Measurements from ENCODE around the gene C2orf78.

The C2orf78 gene

DNA sequence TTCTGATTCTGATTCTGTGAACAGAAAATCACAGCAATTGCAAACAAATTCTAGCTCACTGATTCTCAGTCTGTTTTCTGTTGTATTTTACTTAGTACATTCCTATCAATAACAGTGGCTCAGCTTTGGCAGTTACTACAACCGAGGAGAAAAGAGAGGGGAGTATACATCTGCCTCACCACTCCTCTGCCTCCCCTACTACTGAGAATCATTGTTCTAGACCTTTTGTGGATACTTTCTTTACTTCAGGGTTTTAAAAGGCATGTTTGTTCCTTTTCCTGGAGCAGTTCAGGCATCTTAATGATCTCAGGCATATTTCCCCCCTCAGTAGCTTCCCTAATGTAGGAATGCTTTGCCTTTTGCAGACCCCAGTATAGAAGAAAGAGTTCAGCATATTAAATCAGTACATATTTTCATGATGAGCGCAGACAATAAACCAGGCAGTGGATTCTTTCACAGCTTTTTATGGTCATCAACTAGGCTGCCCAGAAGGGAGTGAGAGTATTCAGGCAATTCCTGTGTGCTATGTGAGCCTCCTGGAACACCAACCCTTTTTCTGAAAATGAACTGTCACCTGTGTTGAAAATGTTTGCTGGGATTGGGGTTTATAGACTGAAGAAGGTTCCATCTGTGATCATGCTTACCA is 55.0 kb downstream of the C2orf78 start:
- DNase-seq = no peak

DNA sequence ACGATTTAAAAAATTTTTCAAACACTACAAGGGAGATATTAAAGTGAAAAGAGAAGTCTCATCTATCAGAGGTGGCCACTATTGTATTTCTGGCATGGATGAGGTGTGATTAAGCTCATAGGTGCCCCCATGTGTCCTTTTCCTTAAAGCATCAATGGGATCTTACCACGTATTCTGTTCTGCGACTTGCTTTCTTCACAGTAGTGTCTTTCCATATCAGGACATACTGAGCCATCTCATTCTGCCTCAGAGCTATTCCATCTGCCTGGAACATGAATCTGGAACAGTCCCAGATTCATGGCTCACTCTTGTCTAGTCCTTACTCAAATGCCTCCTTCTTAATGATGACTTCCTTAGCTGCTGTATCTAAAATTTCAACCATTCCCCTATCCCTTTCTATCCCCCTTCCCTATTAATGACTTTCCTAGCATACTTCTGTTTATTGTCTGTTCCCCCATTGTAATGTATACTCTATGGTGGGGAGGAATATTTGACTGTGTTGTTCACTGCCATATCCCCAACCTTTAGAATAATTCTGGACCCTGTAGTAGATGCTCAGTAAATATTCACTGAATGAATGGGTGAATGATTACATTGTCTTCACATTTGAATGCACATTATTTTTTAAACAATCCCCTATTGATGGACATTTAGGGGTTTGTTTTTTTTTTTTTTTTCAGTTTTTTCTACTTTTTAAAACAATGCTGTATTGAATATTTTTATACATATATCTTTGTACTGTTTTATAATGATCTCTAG is 55.8 kb downstream of the C2orf78 start:
- no peak for DNase-seq

DNA sequence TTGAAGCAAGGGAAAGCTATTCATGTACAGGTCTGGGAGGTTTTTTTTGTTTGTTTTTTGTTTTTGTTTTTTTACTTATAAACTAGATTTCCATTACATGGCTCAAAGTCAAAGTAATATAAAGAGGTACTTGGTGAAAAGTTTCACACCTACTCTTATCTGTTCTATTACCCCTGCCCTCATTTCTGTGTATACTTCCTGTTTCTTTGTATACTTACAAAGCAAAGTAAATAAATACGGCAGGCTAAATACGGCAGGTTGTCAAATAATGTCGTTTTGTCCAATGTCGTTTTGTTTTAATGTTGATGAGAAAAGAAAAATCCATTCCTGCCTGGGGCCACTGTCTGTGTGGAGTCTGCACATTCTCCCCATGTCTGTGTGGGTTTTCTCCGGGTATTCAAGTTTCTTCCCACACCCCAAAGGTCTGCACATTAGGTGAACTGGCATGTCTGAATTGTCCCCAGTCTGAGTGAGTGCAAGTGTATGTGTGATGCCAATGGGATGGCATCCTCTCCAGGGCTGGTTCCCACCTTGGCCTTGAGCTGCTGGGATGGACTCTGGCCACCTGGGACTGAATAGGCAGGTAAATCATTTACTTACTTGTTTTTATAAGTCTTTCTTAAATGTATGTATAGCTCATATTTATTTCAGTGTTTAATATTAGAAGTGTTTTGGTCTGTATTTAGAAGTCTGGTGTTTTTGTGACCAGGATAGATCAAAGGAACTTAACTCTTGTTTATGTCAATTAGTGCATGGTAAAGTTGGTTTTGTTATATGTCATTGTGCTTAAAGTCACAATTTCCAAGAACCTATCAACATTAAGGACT is 58.1 kb downstream of the C2orf78 start:
- DNase-seq = no peak

DNA sequence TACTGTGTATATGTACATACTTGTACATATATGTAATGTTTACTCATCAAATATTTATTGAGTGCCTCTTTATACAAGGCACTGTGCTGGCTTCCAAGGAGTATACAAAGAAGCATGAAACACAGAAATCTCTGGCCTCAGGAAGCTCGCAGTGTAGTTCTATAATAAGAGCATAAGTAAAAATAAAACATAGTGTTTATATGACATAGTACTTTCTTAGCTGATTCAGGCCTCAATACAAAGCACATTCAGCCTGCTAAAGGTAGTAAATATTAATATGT is 58.7 kb downstream of the C2orf78 start:
- DNase-seq = no peak

DNA sequence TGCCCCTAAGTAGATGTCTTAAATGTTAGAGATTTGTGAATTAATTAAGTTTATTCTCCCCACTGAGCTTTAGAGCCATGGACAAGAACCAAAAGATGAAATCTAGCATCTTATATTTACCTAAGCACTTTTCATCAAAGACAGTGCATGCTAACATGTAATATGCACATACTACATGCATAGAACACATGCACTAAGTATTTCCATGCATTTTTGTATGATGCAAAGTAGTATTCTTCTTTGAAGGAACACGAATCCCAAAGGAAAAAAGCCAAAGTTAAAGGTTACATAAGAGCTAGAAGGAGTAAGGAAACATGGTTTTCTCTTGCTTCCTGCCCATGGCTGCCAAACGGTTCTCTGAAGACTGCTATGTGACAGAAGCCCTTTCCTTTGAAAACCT is 60.1 kb downstream of the C2orf78 start:
- no peak for DNase-seq

DNA sequence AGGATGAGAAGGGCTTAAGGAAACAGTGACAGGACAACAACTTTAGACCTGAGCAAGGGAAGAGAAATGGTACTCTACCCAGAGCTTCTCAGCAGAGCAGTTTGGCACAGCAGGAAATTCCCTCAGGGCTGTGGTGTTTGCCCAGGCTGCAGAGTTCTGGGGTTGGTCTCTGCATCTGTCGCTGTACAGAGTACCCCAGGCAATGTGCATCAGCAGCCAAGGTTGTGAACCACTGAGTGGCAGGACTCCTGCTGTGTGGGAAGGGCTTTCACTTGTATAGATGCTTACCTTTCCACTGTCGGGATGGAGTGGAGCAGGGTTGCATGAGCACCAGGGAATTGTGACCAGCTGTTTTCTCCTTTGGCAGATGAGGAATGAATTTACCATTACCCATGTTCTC is 66.0 kb downstream of the C2orf78 start:
- no peak for DNase-seq

DNA sequence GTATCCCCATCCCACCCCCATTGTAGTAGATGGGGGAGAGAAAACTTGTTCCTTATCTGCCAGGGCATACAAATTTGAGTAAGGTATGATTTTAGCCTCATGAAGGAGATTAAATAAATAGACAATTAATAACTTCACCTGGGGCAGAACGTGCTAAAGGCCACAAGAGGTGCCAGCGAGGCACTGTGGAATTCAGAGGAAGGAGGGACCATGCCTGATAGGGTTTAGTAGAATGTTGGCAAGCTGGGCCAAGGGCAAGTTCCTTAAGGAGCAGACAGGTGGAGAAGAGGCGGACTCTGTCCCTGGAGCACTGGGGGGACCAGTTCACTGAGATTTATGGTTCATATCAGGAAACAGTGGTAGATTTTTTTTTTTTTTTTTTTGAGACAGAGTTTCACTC is 67.3 kb downstream of the C2orf78 start:
- DNase-seq = no peak

DNA sequence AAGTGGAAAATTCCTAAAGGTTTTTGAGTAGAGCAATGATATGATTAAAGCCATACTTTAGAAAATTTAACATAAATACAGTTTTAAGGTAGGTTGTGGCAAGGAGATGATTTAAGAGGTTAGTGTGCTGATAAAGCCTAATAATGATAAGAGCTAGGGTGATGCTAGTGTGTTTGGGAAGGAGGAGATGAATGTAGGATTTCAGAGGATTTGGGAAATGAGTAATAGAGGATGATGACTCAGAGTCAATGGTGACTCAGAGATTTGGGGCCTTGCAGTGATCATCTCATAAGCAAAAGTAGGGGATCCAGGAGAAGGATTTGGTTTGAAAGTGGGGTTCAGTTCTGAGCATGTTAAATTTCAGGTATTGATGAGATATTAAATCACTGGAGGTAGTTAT is 68.0 kb downstream of the C2orf78 start:
- peak; percentile 51 for DNase-seq

DNA sequence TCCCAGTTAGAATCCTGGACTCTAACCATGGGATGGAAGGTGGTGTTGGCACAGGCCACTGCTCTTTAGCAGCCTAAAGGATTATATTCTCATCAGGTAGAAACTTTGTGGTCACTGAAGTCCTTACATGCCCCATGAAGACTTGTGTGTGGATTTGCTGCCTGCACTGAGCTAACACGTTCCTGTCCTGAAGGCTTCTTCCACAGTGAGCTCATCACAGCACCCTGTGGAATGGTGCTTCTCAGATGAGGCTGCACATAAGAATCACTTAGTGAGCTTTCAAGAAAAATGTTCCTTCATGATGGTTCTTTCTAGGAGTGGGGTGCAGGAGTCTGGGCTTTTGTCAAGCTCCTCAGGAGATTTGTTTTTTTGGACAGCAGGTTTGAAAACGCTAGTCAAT is 71.5 kb downstream of the C2orf78 start:
- no peak for DNase-seq

DNA sequence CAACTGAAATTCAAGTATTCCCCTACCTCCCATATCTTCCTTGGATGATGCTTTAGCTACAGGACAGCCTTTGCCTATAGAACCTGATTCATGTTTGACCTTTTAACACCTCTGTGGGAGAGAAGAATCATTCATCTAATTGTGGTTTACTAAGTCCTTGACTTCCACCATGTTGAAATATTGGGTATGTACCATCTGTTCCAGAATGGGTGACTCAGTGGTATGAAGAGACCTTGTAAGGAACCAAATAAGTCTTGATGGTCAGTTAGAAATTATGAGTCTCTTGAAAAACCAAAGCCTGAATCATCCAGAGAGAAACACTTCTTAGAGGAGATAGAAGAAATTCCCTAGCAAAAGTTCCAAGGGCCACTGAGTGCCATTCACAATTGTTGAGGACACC is 72.2 kb downstream of the C2orf78 start:
- DNase-seq = peak; percentile 19

DNA sequence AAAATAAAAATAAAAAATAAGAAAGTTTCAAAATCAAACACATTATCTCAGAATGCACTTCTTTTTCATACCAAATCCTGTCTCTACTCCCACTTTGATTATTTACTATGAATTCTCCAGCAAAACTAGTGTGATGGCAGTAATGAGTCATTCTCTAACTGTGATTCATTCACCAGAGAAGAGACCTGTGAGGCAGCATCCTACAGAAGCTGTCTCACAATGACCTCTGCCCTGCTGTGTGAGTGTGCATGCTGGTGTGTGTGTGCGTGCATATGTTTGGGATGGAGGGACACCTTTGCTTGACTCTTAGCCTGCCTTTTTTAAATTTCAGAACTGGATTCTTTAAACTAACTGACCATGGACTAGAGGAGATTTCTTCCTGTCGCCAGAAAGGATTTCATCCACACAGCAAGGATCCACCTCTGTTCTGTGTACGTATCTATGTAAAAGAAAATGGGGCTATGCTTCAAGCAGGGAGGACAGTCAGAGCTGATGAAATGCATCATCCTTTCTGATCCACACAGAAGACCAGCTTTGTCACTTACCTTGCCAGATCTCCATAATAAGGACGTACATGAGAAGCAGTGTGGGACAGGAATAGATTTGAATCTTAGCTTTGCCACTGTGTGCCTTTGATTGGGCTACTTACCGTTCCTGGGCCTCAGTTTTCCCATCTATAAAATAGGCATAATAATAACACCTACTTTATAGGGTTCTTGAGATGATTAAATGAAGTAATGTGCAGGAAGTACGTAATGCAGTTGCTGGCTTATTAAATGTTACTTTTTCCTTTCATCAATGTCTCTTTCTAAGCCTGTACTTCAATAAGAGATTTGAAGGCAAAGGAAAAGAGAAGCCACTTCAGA is 76.0 kb downstream of the C2orf78 start:
- peak; percentile 47 for DNase-seq

DNA sequence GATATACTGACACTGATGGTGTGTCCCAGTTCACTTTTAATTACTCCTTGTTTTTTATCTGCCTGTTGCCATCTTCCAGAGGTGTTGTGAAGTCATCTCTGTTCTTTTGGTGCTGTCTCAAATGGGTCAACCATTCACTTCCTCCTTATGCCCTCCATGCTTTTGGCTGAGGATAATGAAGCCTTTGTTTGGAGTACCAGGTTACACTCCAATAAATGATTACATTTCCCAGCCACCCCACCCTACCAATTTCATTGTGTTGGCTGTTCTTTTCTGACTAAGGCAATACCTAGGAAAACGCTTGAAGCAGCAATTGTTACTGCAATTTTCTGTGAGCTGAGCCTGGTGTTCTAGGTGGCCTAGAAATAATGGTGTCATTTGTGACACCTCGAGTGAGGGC is 79.0 kb downstream of the C2orf78 start:
- DNase-seq = no peak

All from suppressor macrophage treated with lipopolysaccharide for 4 hours (primary cell).